ENCODE measurements around the gene MAPKAP1.

- no peak for TF ChIP-seq GATA3 (IDR thresholded peaks at IDR 0.05; ENCODE audit: low read depth, low read length)
- no peak for TF ChIP-seq GATA2 (IDR thresholded peaks at IDR 0.05; ENCODE audit: low read depth, low read length)
These were observed 174.0 kb downstream of the MAPKAP1 start for GRCh38 chr9:125532812-125533594.

Data from SH-SY5Y (cell line).